Endothelial cell (in vitro differentiated cells): Measurements from ENCODE around the gene NIN. TPM values are rescaled to one million over a fixed set of nuclear protein-coding genes. Genes with fewer than 3 reads are reported as not detected.

Experiments used
- DNase-seq: peaks from one replicate; pipeline ENCODE4 v3.0.0; 2021; ENCODE audit warnings: low spot score
- H3K27ac Mint-ChIP-seq: one replicate; pipeline ENCODE4 v1.8.0; 2021; ENCODE audit warnings: mixed read lengths, inconsistent platforms; ENCODE audit not compliant: unreplicated experiment
- H3K27me3 Mint-ChIP-seq: one replicate; pipeline ENCODE4 v1.8.0; 2021; ENCODE audit warnings: mild to moderate bottlenecking, moderate library complexity, mixed read lengths, inconsistent platforms; ENCODE audit not compliant: unreplicated experiment
- H3K36me3 Mint-ChIP-seq: one replicate; pipeline ENCODE4 v1.8.0; 2021; ENCODE audit warnings: mild to moderate bottlenecking, low read depth, mixed read lengths, inconsistent platforms; ENCODE audit not compliant: unreplicated experiment
- H3K4me1 Mint-ChIP-seq: one replicate; pipeline ENCODE4 v1.8.0; 2021; ENCODE audit warnings: mild to moderate bottlenecking, mixed read lengths, inconsistent platforms; ENCODE audit not compliant: unreplicated experiment
- H3K4me3 Mint-ChIP-seq: one replicate; pipeline ENCODE4 v1.8.0; 2021; ENCODE audit warnings: mild to moderate bottlenecking, mixed read lengths, inconsistent platforms; ENCODE audit not compliant: unreplicated experiment
- H3K9me3 Mint-ChIP-seq: one replicate; pipeline ENCODE4 v1.8.0; 2021; ENCODE audit warnings: mixed read lengths, inconsistent platforms; ENCODE audit not compliant: unreplicated experiment
- CTCF ChIP-seq: fragments of 200-600 bp; sonication (generic); IDR thresholded peaks from one replicate; pipeline ENCODE4 v1.5.0; 2021; ENCODE audit warnings: antibody characterized with exemption; ENCODE audit not compliant: unreplicated experiment
- total RNA-seq: library from RNA; stranded (reverse); fragmentation: NEBNext Ultra II Directional; extraction: Animal tissue kit (Norgen Biotek cat#: 25700); gene quantifications from one replicate; pipeline ENCODE4 v1.2.1, GENCODE V29; 2021; ENCODE audit not compliant: unreplicated experiment

Gene NIN
- total RNA-seq, 1 donor from 2014 or later: 50.0 TPM

- Mint-ChIP-seq H3K4me3 (no peak overlapping the region), H3K27ac (no peak overlapping the region), H3K36me3 (peaks cover 18% of the 10 kb centered on the region), H3K27me3 (no peaks in the 10 kb centered on the region), H3K9me3 (no peaks in the 10 kb centered on the region), H3K4me1 (no peaks in the 10 kb centered on the region)
- no peak for TF ChIP-seq CTCF
- no peak for DNase-seq
Observed at GRCh38 chr14:50739186-50739585, 91.8 kb downstream of the NIN start.

DNA sequence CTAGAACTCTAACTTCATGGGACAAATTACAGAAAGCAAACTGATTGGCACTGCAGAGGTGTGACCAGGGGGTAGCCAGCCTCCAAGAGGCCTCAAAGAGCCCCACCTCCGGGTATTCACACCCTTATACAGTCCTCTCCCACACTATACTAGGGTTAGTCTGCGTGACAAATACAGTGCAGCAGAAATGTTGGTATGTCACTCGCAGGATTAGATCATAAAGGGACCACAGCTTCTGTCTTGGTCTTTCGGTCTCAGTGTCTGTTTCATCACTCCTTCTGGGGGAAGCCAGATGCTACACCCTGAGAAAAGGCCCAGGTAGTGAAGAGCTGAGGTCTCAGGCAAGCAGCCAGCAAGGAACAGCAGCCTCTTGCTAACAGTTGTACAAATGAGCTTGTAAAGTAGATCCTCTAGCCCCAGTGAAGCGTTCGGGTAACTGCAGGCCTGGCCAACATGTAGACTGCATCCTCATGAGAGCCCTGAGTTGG, 94.0 kb downstream of the NIN start:
- Mint-ChIP-seq H3K4me1 (no peaks in the 10 kb centered on the region), H3K27me3 (no peaks in the 10 kb centered on the region), H3K36me3 (peaks cover 16% of the 10 kb centered on the region), H3K9me3 (no peaks in the 10 kb centered on the region), H3K27ac (no peak overlapping the region), H3K4me3 (no peak overlapping the region)
- no peak for DNase-seq
- no peak for TF ChIP-seq CTCF

- Mint-ChIP-seq H3K27me3 (no peaks in the 10 kb centered on the region), H3K9me3 (no peaks in the 10 kb centered on the region), H3K27ac (no peak overlapping the region), H3K4me1 (no peaks in the 10 kb centered on the region), H3K36me3 (peaks cover 26% of the 10 kb centered on the region), H3K4me3 (peak overlapping the region; percentile 56)
- no peak for DNase-seq
- no peak for TF ChIP-seq CTCF
Observed at GRCh38 chr14:50734950-50735695, 95.8 kb downstream of the NIN start.

DNA sequence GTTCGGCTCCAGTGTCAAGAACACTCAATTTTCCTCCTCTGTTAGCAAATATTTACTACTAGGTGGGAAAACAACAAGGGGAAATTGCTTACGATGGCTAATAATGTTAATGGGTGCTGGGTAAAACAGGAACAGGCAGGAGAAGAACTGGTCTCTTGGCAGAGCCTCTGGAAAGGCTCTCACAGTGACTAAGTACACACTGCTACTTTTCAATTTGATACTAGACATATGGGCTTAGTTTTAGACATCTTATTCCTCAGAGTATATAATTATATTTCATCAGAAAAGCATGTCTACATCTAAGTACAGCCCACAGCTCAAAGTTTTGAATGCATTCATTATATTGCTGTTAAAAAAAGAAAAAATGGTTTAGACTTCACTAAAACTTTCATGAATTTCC, 97.5 kb downstream of the NIN start:
- Mint-ChIP-seq H3K36me3 (peaks cover 38% of the 10 kb centered on the region), H3K27ac (no peak overlapping the region), H3K4me1 (no peaks in the 10 kb centered on the region), H3K9me3 (no peaks in the 10 kb centered on the region), H3K4me3 (no peak overlapping the region), H3K27me3 (no peaks in the 10 kb centered on the region)
- TF ChIP-seq CTCF: no peak
- DNase-seq: no peak

- DNase-seq: no peak
- H3K9me3 Mint-ChIP-seq: no peaks in the 10 kb centered on the region
- H3K27me3 Mint-ChIP-seq: no peaks in the 10 kb centered on the region
- no peak overlapping the region for H3K4me3 Mint-ChIP-seq
- H3K27ac Mint-ChIP-seq: no peak overlapping the region
- no peak for TF ChIP-seq CTCF
- H3K36me3 Mint-ChIP-seq: peaks cover 56% of the 10 kb centered on the region
- H3K4me1 Mint-ChIP-seq: no peaks in the 10 kb centered on the region
Observed at GRCh38 chr14:50728836-50729235, 102.1 kb downstream of the NIN start.
